ENCODE data around the gene CSH1.
"Not testable (repeated sequence)": the region's sequence is repeated elsewhere in the genome, so short reads cannot be mapped to it uniquely, and the experiment has no call there.

Gene CSH1

DNA sequence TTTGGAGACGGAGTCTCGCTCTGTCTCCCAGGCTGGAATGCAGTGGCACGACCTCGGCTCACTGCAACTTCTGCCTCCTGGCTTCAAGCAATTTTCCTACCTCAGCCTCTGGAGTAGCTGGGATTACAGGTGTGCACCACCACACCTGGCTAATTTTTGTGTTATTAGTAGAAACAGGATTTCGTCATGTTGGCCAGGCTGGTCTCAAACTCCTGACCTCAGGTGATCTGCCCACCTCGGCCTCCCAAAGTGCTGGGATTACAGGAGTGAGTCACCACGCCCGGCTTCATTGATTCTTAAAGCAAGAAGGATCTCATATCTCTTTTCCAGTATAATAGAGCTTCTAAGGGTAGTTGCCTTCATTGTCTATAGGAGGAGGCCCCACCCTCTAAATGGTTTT lies 8.4 kb upstream of the CSH1 start:
- whole genome bisulfite sequencing (ENCODE audit: extremely low coverage, insufficient coverage, low lambda C conversion rate) = no CpG with 5 or more reads among the region's 8 CpGs
- not testable (repeated sequence) for H3K9ac ChIP-seq (ENCODE audit: low read length); H3K36me3 ChIP-seq (ENCODE audit: control insufficient read depth, insufficient read depth, low read length); H3K79me1 ChIP-seq (ENCODE audit: low read length); H3K27me3 ChIP-seq (ENCODE audit: insufficient read depth, low read length, poor library complexity); H3K23ac ChIP-seq (ENCODE audit: low read length); H3K27ac ChIP-seq (ENCODE audit: low read depth, low read length); H2BK15ac ChIP-seq (replicated peaks; ENCODE audit: low read depth); H3K4me2 ChIP-seq (ENCODE audit: low read length); H3K18ac ChIP-seq (ENCODE audit: low read length); H3K79me2 ChIP-seq (ENCODE audit: control insufficient read depth, insufficient read depth, low read length); H2AK5ac ChIP-seq (ENCODE audit: low read length); H3K4me3 ChIP-seq (ENCODE audit: low read length); H2BK5ac ChIP-seq (ENCODE audit: low read length); H4K8ac ChIP-seq (ENCODE audit: low read depth, low read length); DNase-seq; H3K4ac ChIP-seq (ENCODE audit: low read depth, low read length); H4K5ac ChIP-seq (ENCODE audit: low read length); H3K56ac ChIP-seq (ENCODE audit: low read length); H2BK120ac ChIP-seq (ENCODE audit: low read depth, low read length); H3K4me1 ChIP-seq (ENCODE audit: control insufficient read depth, low read depth, low read length)

DNA sequence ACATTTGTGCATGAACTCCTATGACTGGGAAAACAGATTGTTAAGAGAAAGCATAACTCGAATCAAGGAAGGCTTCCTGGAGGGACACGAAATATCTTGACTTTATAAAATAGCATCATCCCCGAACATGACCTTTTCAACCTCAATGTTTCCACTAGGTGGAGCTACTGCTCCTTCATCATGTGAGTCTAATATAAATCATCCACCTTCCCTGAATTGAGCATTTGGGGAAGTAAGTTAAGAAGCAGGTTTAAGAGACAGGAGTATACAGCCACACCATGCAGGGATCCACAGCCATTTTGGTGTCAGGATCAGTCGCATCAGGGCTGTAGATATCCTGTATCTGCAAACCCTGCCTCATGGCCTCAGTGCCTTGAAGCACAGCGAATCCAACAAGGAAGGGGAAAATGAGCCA lies 7.4 kb upstream of the CSH1 start:
- not testable (repeated sequence) for H3K4me3 ChIP-seq (ENCODE audit: low read length); H3K27ac ChIP-seq (ENCODE audit: low read depth, low read length); H3K23ac ChIP-seq (ENCODE audit: low read length); H3K9ac ChIP-seq (ENCODE audit: low read length); DNase-seq; H2BK5ac ChIP-seq (ENCODE audit: low read length); H3K4ac ChIP-seq (ENCODE audit: low read depth, low read length); H2AK5ac ChIP-seq (ENCODE audit: low read length); H3K4me1 ChIP-seq (ENCODE audit: control insufficient read depth, low read depth, low read length); H3K18ac ChIP-seq (ENCODE audit: low read length); H3K79me1 ChIP-seq (ENCODE audit: low read length); H2BK120ac ChIP-seq (ENCODE audit: low read depth, low read length); H3K36me3 ChIP-seq (ENCODE audit: control insufficient read depth, insufficient read depth, low read length); H4K8ac ChIP-seq (ENCODE audit: low read depth, low read length); H3K56ac ChIP-seq (ENCODE audit: low read length); H3K4me2 ChIP-seq (ENCODE audit: low read length); H3K27me3 ChIP-seq (ENCODE audit: insufficient read depth, low read length, poor library complexity); H3K79me2 ChIP-seq (ENCODE audit: control insufficient read depth, insufficient read depth, low read length); H2BK15ac ChIP-seq (replicated peaks; ENCODE audit: low read depth); H4K5ac ChIP-seq (ENCODE audit: low read length)
- no CpG with 5 or more reads among the region's 5 CpGs for WGBS (ENCODE audit: extremely low coverage, insufficient coverage, low lambda C conversion rate)

DNA sequence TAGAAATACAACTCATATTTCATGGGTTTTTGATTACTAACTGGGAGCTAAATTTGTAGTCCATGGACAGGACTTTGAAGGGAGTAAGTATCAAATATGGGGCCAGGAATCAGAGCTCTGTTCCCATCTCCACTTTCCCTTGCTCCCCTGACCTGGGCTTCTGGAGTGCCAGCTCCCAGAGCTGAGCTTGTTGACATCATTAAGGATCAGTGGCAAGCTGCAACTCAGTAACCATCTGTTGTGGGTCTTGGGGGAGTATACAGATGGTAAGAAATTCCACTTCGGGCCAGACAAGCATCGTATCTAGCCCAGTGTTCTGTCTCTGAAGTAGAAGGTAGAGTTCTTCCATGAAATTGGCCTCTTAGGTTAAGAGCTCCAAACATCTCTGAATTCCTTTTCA lies 5.6 kb upstream of the CSH1 start:
- not testable (repeated sequence) for H3K18ac ChIP-seq (ENCODE audit: low read length); H3K36me3 ChIP-seq (ENCODE audit: control insufficient read depth, insufficient read depth, low read length); H3K27me3 ChIP-seq (ENCODE audit: insufficient read depth, low read length, poor library complexity); H4K5ac ChIP-seq (ENCODE audit: low read length); DNase-seq; H4K8ac ChIP-seq (ENCODE audit: low read depth, low read length); H3K79me2 ChIP-seq (ENCODE audit: control insufficient read depth, insufficient read depth, low read length); H3K27ac ChIP-seq (ENCODE audit: low read depth, low read length); H3K4me1 ChIP-seq (ENCODE audit: control insufficient read depth, low read depth, low read length); H2AK5ac ChIP-seq (ENCODE audit: low read length); H2BK15ac ChIP-seq (replicated peaks; ENCODE audit: low read depth); H3K79me1 ChIP-seq (ENCODE audit: low read length); H3K4me3 ChIP-seq (ENCODE audit: low read length); H3K9ac ChIP-seq (ENCODE audit: low read length); H2BK120ac ChIP-seq (ENCODE audit: low read depth, low read length); H2BK5ac ChIP-seq (ENCODE audit: low read length); H3K4ac ChIP-seq (ENCODE audit: low read depth, low read length); H3K56ac ChIP-seq (ENCODE audit: low read length); H3K23ac ChIP-seq (ENCODE audit: low read length); H3K4me2 ChIP-seq (ENCODE audit: low read length)
- WGBS (ENCODE audit: extremely low coverage, insufficient coverage, low lambda C conversion rate) = no CpG with 5 or more reads among the region's 2 CpGs

DNA sequence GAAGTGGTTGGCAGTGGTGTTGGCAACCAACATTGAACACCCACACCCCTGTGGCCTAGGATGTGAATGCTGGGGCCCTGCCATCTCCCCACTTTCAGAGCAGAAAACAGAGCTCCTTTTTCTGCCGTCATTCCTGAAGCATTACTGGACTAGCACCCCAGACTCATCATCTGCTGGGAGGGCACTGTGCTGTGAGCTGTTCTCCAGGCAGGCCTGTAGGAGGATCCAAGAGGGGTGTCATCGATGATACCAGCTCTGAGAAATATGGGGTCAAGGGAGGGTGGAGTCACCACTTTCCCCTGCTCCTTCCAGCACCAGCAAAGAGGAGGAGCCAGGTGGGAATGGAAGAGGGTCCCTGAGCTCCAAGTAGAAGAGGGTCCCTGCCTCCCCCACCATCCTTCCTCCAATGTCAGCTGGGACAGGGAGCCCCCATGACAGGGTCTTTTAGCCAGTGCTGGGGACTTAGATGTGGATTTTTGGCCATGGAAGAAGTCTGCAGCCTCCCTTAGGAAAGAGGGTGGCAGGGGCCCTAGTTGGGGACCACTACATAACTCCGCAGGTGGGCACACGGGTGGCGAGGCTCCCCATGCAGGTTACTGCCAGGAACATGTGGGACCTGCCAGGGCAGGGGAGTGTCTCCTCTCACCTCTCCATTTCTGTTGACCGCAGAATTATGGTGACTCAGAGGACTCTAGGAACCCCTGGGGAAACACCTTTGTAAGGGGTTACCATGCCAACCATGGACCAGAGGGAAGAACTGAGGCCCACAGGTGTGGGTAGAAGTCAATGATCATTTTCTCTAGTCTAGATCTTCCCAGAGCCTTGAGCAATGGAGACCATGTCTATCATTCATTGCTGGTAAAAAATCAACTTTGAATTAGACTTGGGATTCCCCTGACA lies 2.8 kb upstream of the CSH1 start:
- H4K5ac ChIP-seq (ENCODE audit: low read length); H2BK5ac ChIP-seq (ENCODE audit: low read length); H3K4me2 ChIP-seq (ENCODE audit: low read length); H3K4ac ChIP-seq (ENCODE audit: low read depth, low read length); H3K56ac ChIP-seq (ENCODE audit: low read length); H3K23ac ChIP-seq (ENCODE audit: low read length); H3K27ac ChIP-seq (ENCODE audit: low read depth, low read length); H2BK15ac ChIP-seq (replicated peaks; ENCODE audit: low read depth); H2BK120ac ChIP-seq (ENCODE audit: low read depth, low read length); H3K9ac ChIP-seq (ENCODE audit: low read length); H3K27me3 ChIP-seq (ENCODE audit: insufficient read depth, low read length, poor library complexity); H3K36me3 ChIP-seq (ENCODE audit: control insufficient read depth, insufficient read depth, low read length); H3K79me1 ChIP-seq (ENCODE audit: low read length); H3K4me1 ChIP-seq (ENCODE audit: control insufficient read depth, low read depth, low read length); H3K18ac ChIP-seq (ENCODE audit: low read length); H3K4me3 ChIP-seq (ENCODE audit: low read length); H4K8ac ChIP-seq (ENCODE audit: low read depth, low read length); H3K79me2 ChIP-seq (ENCODE audit: control insufficient read depth, insufficient read depth, low read length); H2AK5ac ChIP-seq (ENCODE audit: low read length); DNase-seq: not testable (repeated sequence)
- no CpG with 5 or more reads among the region's 6 CpGs for WGBS (ENCODE audit: extremely low coverage, insufficient coverage, low lambda C conversion rate)

- H3K27ac ChIP-seq (ENCODE audit: low read depth, low read length); H3K56ac ChIP-seq (ENCODE audit: low read length); H3K4me3 ChIP-seq (ENCODE audit: low read length); H3K79me2 ChIP-seq (ENCODE audit: control insufficient read depth, insufficient read depth, low read length); H3K18ac ChIP-seq (ENCODE audit: low read length); H3K4ac ChIP-seq (ENCODE audit: low read depth, low read length); H2BK5ac ChIP-seq (ENCODE audit: low read length); H3K36me3 ChIP-seq (ENCODE audit: control insufficient read depth, insufficient read depth, low read length); H3K23ac ChIP-seq (ENCODE audit: low read length); DNase-seq; H4K8ac ChIP-seq (ENCODE audit: low read depth, low read length); H3K27me3 ChIP-seq (ENCODE audit: insufficient read depth, low read length, poor library complexity); H3K9ac ChIP-seq (ENCODE audit: low read length); H2BK15ac ChIP-seq (replicated peaks; ENCODE audit: low read depth); H3K79me1 ChIP-seq (ENCODE audit: low read length); H4K5ac ChIP-seq (ENCODE audit: low read length); H3K4me2 ChIP-seq (ENCODE audit: low read length); H2BK120ac ChIP-seq (ENCODE audit: low read depth, low read length); H3K4me1 ChIP-seq (ENCODE audit: control insufficient read depth, low read depth, low read length); H2AK5ac ChIP-seq (ENCODE audit: low read length): not testable (repeated sequence)
- WGBS (ENCODE audit: extremely low coverage, insufficient coverage, low lambda C conversion rate) = no CpG with 5 or more reads among the region's 10 CpGs
Measured at GRCh38 chr17:63894821-63895220, 1.6 kb downstream of the CSH1 start.

GRCh38 chr17:63894021-63894420 lies 2.4 kb downstream of the CSH1 start:
- not testable (repeated sequence) for H3K18ac ChIP-seq (ENCODE audit: low read length); H3K79me2 ChIP-seq (ENCODE audit: control insufficient read depth, insufficient read depth, low read length); H2AK5ac ChIP-seq (ENCODE audit: low read length); H4K8ac ChIP-seq (ENCODE audit: low read depth, low read length); H3K4me2 ChIP-seq (ENCODE audit: low read length); H4K5ac ChIP-seq (ENCODE audit: low read length); H2BK5ac ChIP-seq (ENCODE audit: low read length); H3K27me3 ChIP-seq (ENCODE audit: insufficient read depth, low read length, poor library complexity); H3K4me1 ChIP-seq (ENCODE audit: control insufficient read depth, low read depth, low read length); H3K23ac ChIP-seq (ENCODE audit: low read length); H3K56ac ChIP-seq (ENCODE audit: low read length); H3K36me3 ChIP-seq (ENCODE audit: control insufficient read depth, insufficient read depth, low read length); H3K4me3 ChIP-seq (ENCODE audit: low read length); H2BK120ac ChIP-seq (ENCODE audit: low read depth, low read length); H3K79me1 ChIP-seq (ENCODE audit: low read length); H3K9ac ChIP-seq (ENCODE audit: low read length); H2BK15ac ChIP-seq (replicated peaks; ENCODE audit: low read depth); DNase-seq; H3K4ac ChIP-seq (ENCODE audit: low read depth, low read length); H3K27ac ChIP-seq (ENCODE audit: low read depth, low read length)
- WGBS (ENCODE audit: extremely low coverage, insufficient coverage, low lambda C conversion rate) = no CpG with 5 or more reads among the region's 3 CpGs
